GM19023 (cell line): Measurements from ENCODE around the gene DMRT1.

Experiments used
- ATAC-seq: cut with Tn5 transposase; IDR thresholded peaks from one replicate; pipeline ENCODE4 v1.9.1; 2021; ENCODE audit warnings: mild to moderate bottlenecking, moderate library complexity; ENCODE audit not compliant: unreplicated experiment

Gene DMRT1

GRCh38 chr9:841371-842209 lies at the start of gene DMRT1:
DMRT1 (plus strand) TSS chr9:841697; CDS start chr9:841839, 142 bp downstream.
- no peak for ATAC-seq

- no peak for ATAC-seq
Measured at GRCh38 chr9:792331-793260, 48.9 kb upstream of the DMRT1 start.

GRCh38 chr9:794386-794785 lies 47.1 kb upstream of the DMRT1 start:
- ATAC-seq: no peak

- no peak for ATAC-seq
Measured at GRCh38 chr9:795869-796268, 45.6 kb upstream of the DMRT1 start.

- no peak for ATAC-seq
Measured at GRCh38 chr9:800591-801150, 40.8 kb upstream of the DMRT1 start.

GRCh38 chr9:801399-802071 lies 40.0 kb upstream of the DMRT1 start:
- no peak for ATAC-seq

- no peak for ATAC-seq
Measured at GRCh38 chr9:804026-804425, 37.5 kb upstream of the DMRT1 start.

GRCh38 chr9:805151-805550 lies 36.3 kb upstream of the DMRT1 start:
- ATAC-seq: no peak

- no peak for ATAC-seq
Measured at GRCh38 chr9:806285-807156, 35.0 kb upstream of the DMRT1 start.

- ATAC-seq: no peak
Measured at GRCh38 chr9:811106-811531, 30.4 kb upstream of the DMRT1 start.

- ATAC-seq: no peak
Measured at GRCh38 chr9:818958-819357, 22.5 kb upstream of the DMRT1 start.

- ATAC-seq: no peak
Measured at GRCh38 chr9:826500-827280, 14.8 kb upstream of the DMRT1 start.

- ATAC-seq: no peak
Measured at GRCh38 chr9:840343-840742, 1.2 kb upstream of the DMRT1 start.

- ATAC-seq: no peak
Measured at GRCh38 chr9:842635-843426, 1.3 kb downstream of the DMRT1 start.

- ATAC-seq: no peak
Measured at GRCh38 chr9:843427-843785, 1.9 kb downstream of the DMRT1 start.

GRCh38 chr9:846852-847251 lies 5.4 kb downstream of the DMRT1 start:
- ATAC-seq: no peak

- no peak for ATAC-seq
Measured at GRCh38 chr9:847505-847904, 6.0 kb downstream of the DMRT1 start.

GRCh38 chr9:849431-849830 lies 7.9 kb downstream of the DMRT1 start:
- no peak for ATAC-seq
